ACC112 (cell line): Measurements from ENCODE around the gene CLSTN2.

Source experiments
- H2AFZ ChIP-seq: fragments of 200-600 bp; sonication (generic); one replicate; pipeline ENCODE4 v1.6.0; 2017; ENCODE audit warnings: antibody characterized with exemption, low read length; ENCODE audit not compliant: unreplicated experiment
- H3K27ac ChIP-seq: fragments of 200-600 bp; sonication (generic); 2 replicates; pipeline ENCODE4 v1.5.1; 2014; ENCODE audit warnings: low read depth, mild to moderate bottlenecking, antibody characterized with exemption, low read length, moderate library complexity
- H3K27me3 ChIP-seq: fragments of 200-600 bp; sonication (generic); 2 replicates; pipeline ENCODE4 v1.6.1; 2014; ENCODE audit warnings: mild to moderate bottlenecking, antibody characterized with exemption, low read length, moderate library complexity, mixed read lengths; ENCODE audit not compliant: insufficient read depth
- H3K36me3 ChIP-seq: fragments of 200-600 bp; sonication (generic); 2 replicates; pipeline ENCODE4 v1.6.1; 2016; ENCODE audit warnings: mild to moderate bottlenecking, antibody characterized with exemption, low read length, moderate library complexity, mixed read lengths; ENCODE audit not compliant: insufficient read depth
- H3K4me1 ChIP-seq: fragments of 200-600 bp; sonication (generic); one replicate; pipeline ENCODE4 v1.6.1; 2016; ENCODE audit warnings: low read length, mixed read lengths; ENCODE audit not compliant: insufficient read depth, unreplicated experiment, control insufficient read depth
- H3K4me3 ChIP-seq: fragments of 200-600 bp; sonication (generic); 2 replicates; pipeline ENCODE4 v1.5.1; 2014; ENCODE audit warnings: mild to moderate bottlenecking, low read depth, low read length
- H3K79me2 ChIP-seq: fragments of 200-600 bp; sonication (generic); one replicate; pipeline ENCODE4 v1.6.0; 2016; ENCODE audit warnings: low read length; ENCODE audit not compliant: control insufficient read depth, unreplicated experiment, insufficient read depth

CLSTN2 gene

DNA sequence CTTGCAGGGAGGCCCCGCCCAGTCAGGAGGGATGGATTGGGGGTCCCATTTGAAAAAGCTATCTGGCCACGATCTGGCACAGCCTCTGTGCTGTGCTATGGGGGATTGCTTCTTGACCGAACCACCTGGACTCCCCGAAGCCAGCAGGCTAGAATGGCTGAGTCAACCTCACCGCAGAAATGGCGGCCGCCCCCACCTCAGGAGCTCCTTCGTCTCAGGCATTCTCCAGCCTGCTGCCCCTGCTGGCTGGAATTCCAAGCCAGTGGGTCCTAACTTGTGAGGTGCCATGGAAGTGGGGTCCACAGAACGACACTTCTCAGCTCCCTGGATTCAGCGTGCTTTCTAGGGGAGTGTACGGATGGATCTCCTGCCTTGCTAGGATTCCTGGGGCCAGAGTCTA lies 562.3 kb downstream of the CLSTN2 start:
- Histone ChIP-seq H3K27me3 (no peaks in the 10 kb centered on the region), H3K36me3 (no peaks in the 10 kb centered on the region), H3K79me2 (no peaks in the 10 kb centered on the region), H2AFZ (no peak overlapping the region), H3K4me1 (no peaks in the 10 kb centered on the region), H3K27ac (no peak overlapping the region), H3K4me3 (no peak overlapping the region)

GRCh38 chr3:140499114-140499757 lies 564.3 kb downstream of the CLSTN2 start:
- no peaks in the 10 kb centered on the region for H3K4me1 ChIP-seq
- H3K27me3 ChIP-seq = no peaks in the 10 kb centered on the region
- H3K4me3 ChIP-seq = no peak overlapping the region
- H3K79me2 ChIP-seq = no peaks in the 10 kb centered on the region
- no peak overlapping the region for H2AFZ ChIP-seq
- no peaks in the 10 kb centered on the region for H3K36me3 ChIP-seq
- no peak overlapping the region for H3K27ac ChIP-seq

- Histone ChIP-seq H3K36me3 (no peaks in the 10 kb centered on the region), H3K4me1 (no peaks in the 10 kb centered on the region), H3K79me2 (no peaks in the 10 kb centered on the region), H3K4me3 (no peak overlapping the region), H2AFZ (no peak overlapping the region), H3K27ac (no peak overlapping the region), H3K27me3 (peaks cover 6% of the 10 kb centered on the region; the same call in 1 of the 2 replicates)
Observed at GRCh38 chr3:140500473-140500872, 565.5 kb downstream of the CLSTN2 start.

DNA sequence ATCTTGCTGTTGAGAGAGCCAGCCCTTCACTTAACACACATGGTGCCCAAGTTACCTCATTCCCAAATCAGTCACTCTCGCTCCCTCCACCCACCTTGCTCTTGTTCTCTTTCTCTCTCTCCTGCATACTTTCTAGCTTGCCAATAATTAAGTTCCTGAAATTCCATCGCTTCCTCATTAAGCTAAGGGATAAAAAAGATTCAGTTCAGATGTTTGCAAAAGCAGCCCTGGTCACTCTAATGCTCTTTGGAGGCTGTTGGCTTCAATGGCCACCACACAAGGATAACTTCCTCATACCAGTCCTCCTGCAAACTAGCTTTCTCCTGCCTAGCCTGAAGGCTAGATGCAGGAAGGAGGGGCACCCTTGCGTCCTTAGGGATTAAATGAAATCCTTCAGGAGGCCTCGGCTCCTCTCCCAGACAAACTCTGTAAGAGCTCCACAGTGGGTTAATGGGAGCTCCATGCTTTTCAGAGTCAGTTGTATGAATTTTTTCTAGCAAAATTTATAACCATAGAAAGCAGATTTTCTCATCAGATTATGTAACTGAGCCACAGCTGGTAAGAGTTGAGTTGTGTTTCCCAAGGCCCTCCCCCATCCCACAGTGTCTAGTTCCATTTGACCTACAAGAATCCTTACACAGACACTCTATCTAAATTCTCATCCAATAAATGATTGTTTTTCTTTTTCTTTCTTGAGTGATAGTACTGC lies 566.2 kb downstream of the CLSTN2 start:
- Histone ChIP-seq H2AFZ (no peak overlapping the region), H3K4me3 (no peak overlapping the region), H3K79me2 (no peaks in the 10 kb centered on the region), H3K27ac (no peak overlapping the region), H3K4me1 (no peaks in the 10 kb centered on the region), H3K36me3 (no peaks in the 10 kb centered on the region), H3K27me3 (peaks cover 6% of the 10 kb centered on the region; the same call in 1 of the 2 replicates)

DNA sequence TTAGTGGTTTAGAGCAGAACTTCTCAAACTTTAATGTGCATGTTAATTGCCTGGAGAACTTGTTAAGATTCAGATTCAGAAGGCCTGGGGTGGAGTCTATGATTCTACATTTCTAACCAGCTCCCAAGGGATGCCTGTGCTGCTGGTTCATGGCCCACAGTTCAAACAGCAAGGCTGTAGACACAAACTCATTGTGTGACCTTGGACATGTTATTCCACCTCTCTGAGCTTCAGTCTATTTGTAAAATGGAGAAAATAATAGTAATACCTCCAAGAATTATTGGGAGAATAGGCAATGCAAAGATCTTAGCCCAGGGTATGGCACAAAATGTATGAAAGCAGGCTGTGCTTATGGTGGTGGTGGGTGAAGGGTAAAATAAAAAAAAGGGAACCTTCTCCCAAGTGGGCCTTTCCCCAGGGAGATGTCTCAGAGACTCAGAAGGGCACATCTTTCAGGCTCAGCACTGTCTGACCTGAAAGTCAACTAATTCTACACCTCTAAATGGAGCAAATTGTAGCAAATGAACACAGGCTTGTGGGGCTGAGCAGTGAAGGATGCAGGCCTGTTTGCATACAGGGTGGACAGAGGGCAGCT lies 566.9 kb downstream of the CLSTN2 start:
- H3K27ac ChIP-seq = no peak overlapping the region
- no peaks in the 10 kb centered on the region for H3K4me1 ChIP-seq
- H3K36me3 ChIP-seq = no peaks in the 10 kb centered on the region
- no peak overlapping the region for H3K4me3 ChIP-seq
- no peaks in the 10 kb centered on the region for H3K79me2 ChIP-seq
- peaks cover 6% of the 10 kb centered on the region; the same call in 1 of the 2 replicates for H3K27me3 ChIP-seq
- H2AFZ ChIP-seq = no peak overlapping the region

DNA sequence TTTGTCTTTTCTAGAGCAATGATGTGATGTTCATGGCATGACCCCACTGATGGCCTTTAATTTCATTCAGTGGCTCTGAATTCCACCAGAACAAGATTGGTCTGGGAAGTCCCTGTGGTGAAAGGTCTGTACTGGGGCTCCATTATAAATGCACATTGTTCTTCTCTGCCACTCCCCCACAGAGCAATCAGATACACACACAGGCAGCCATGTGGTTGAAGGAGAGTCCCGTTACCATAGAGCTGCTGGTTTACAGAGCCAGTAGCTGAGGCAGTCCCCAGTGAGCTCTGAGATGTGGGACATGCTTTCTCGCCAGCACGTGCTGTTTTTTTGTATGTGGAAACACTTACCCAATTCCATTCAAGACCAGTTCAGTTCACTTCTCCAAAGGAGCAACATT lies 570.2 kb downstream of the CLSTN2 start:
- H3K4me1 ChIP-seq = no peaks in the 10 kb centered on the region
- H3K4me3 ChIP-seq = no peak overlapping the region
- H3K27me3 ChIP-seq = peaks cover 6% of the 10 kb centered on the region; the same call in 1 of the 2 replicates
- H2AFZ ChIP-seq = no peak overlapping the region
- H3K27ac ChIP-seq = no peak overlapping the region
- no peaks in the 10 kb centered on the region for H3K79me2 ChIP-seq
- no peaks in the 10 kb centered on the region for H3K36me3 ChIP-seq

GRCh38 chr3:140505876-140506275 lies 570.9 kb downstream of the CLSTN2 start:
- Histone ChIP-seq H3K4me3 (no peak overlapping the region), H3K4me1 (no peaks in the 10 kb centered on the region), H2AFZ (no peak overlapping the region), H3K27me3 (peaks cover 6% of the 10 kb centered on the region; the same call in 1 of the 2 replicates), H3K79me2 (no peaks in the 10 kb centered on the region), H3K36me3 (no peaks in the 10 kb centered on the region), H3K27ac (no peak overlapping the region)

DNA sequence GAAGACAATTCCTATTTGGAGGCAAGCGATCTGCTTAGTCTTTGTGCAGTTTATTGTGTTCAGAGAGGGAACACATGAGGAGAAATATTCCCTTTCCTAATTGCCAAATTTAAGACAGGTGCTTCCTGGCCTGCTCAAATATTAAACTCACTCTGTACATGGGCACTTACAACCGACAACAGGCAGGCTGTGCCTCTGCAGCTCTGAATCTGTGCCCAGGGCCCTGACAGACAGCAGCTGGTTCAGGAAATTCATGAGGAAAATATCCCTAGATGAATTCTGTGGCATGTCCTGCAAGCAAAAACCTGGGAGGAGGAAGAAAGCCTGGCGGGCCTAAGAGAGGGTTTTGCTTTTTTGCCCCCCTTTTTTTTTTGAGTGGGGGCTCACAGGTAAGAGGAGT lies 573.6 kb downstream of the CLSTN2 start:
- H3K27me3 ChIP-seq = peaks cover 6% of the 10 kb centered on the region; the same call in 1 of the 2 replicates
- H2AFZ ChIP-seq = no peak overlapping the region
- H3K4me1 ChIP-seq = no peaks in the 10 kb centered on the region
- H3K36me3 ChIP-seq = no peaks in the 10 kb centered on the region
- H3K4me3 ChIP-seq = no peak overlapping the region
- H3K79me2 ChIP-seq = no peaks in the 10 kb centered on the region
- no peak overlapping the region for H3K27ac ChIP-seq

DNA sequence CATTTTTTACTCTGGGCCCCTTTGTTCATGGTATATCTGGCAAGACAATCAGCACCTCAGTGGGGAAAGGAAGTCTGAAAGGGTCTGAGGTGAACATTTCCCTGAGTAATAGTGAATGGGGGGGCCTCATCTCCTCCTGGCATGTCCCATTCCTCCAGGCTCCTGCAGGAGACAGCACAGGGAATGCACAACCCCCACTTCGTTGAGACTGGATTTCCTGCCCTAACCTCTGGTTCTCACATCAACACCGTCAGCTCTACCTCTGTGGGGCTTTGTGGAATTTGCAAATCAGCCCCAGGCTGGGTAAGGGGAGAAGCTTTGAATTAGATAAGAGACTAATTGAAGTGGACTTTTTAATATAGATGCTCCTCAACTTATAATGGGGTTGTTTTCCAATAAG lies 574.5 kb downstream of the CLSTN2 start:
- H3K27ac ChIP-seq = no peak overlapping the region

GRCh38 chr3:140510303-140510861 lies 575.4 kb downstream of the CLSTN2 start:
- Histone ChIP-seq H3K27ac (no peak overlapping the region), H3K4me3 (no peak overlapping the region), H2AFZ (no peak overlapping the region), H3K4me1 (no peaks in the 10 kb centered on the region), H3K27me3 (no peaks in the 10 kb centered on the region; the same call in 1 of the 2 replicates), H3K36me3 (no peaks in the 10 kb centered on the region), H3K79me2 (no peaks in the 10 kb centered on the region)

More for the DNA sequence above, 574.5 kb downstream of the CLSTN2 start:
- Histone ChIP-seq H3K36me3 (no peaks in the 10 kb centered on the region), H3K4me3 (no peak overlapping the region), H3K27me3 (peaks cover 5% of the 10 kb centered on the region; the same call in 1 of the 2 replicates), H2AFZ (no peak overlapping the region), H3K4me1 (no peaks in the 10 kb centered on the region), H3K79me2 (no peaks in the 10 kb centered on the region)
